Stromal cell of bone marrow (primary cell): Measurements from ENCODE around the gene RCOR2.
"Not testable (repeated sequence)": the region's sequence is repeated elsewhere in the genome, so short reads cannot be mapped to it uniquely, and the experiment has no call there.

Source experiments
- DNase-seq: peaks from one replicate; pipeline ENCODE4 v3.0.0-alpha.2; 2012; ENCODE audit warnings: low read depth

Gene RCOR2

DNA sequence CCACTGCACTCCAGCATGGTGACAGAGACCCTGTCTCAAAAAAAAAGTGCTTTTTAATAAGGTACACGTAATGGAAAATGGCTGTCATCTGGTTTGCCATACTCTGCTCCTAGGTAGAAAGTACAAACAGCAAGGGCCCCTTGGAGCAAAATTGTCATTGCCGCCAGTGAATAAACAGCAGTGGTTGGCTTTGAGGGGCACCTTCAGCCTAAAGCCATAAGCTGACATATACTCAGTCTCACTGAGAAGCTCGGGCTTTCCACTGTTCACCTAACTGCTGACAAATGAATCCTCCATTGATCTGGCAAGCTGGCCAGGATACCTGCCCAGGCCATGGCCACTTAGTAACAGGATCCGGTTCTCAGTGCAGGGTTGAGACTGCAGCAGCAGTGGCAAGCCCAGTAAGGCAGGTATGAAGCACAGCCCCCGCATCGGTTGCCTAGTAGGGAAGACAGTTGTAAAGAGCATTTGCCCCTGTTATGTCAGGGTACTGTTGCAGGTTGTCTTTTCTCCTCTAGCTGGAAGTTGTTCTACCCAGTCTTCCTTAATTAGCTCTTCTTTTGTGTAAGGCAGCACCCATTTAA is 39.2 kb downstream of the RCOR2 start:
- DNase-seq = no peak

DNA sequence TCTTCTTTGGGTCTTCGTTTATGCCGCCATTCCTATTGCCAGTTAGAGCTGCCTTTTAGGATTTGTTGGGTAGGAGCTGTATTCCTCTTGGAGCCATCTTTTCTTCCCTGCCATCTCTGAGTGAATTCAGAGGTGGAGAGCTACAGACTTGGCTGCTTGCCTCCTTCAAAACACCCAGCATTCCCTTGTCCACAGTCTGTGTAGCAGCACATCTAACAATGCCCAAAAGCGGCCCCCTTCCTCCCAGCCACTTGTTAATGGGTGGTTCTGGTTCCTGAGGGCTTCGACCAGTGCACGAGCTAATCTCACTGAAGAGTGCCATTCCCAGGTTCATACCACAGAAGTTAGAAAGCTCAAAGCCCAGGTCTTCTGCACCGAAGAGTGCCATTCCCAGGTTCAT is 40.3 kb downstream of the RCOR2 start:
- DNase-seq = no peak

DNA sequence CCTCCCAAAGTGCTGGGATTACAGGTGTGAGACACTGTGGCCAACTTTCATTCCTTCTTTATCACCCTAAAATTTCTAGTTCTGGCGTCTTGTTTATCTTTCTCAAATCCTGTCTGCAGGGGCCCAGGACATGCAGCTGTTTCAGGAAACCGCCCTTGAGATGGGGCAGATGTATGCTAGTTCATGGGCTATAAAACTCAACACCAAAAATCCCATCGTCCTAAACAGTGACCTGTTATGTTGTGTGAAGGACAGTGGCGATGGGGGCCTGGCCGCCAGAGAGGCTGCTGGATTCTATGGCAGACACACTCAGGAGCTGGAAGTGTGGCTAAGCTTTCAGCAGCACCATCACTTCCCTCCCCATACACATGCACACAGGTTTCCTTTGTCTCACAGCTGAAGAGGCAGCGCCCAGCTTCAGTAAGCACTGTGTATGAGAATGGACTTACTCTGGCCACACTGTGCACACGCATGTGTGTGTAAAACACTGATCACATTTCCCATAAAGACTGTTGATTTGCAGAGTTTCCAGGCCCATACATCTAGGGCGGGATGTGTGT is 41.4 kb downstream of the RCOR2 start:
- no peak for DNase-seq

DNA sequence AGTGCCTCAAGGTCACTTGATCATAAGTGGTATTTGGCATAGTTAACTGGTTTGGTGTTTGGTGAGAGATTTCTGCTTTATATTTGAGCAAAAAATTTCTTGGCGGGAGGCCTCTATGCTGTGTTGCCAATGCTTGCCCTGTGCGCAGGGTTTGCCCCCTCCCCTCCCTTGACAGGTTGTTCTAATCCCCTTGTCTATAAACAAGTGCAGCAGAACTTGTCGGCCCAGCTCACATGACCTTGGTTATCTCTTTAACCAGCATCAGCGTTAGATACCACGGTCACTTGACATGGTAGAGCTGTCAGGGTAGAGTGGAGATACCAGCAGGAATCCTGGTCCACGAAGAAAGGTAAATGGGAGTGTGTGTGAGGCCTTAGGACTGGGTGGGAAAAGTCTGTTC is 42.5 kb downstream of the RCOR2 start:
- no peak for DNase-seq

DNA sequence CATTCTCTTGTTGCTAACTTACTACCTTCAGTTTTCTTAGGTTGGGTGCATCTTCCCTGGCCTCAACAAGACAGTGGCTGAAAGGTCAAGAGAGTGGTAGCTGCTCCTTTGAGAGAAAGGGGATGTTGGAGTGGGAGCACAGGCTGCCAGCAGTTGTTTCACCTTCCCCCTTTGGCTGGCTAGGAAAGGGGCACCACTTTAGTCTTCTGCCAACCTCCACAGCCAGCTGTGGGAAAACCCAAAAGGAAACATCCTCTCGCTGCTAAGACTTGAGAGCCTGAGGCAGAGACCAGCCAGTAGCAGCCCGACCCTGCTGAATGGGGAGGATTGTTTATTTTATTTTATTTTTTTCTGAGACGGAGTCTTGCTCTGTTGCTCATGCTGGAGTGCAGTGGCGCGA is 43.7 kb downstream of the RCOR2 start:
- DNase-seq = no peak

DNA sequence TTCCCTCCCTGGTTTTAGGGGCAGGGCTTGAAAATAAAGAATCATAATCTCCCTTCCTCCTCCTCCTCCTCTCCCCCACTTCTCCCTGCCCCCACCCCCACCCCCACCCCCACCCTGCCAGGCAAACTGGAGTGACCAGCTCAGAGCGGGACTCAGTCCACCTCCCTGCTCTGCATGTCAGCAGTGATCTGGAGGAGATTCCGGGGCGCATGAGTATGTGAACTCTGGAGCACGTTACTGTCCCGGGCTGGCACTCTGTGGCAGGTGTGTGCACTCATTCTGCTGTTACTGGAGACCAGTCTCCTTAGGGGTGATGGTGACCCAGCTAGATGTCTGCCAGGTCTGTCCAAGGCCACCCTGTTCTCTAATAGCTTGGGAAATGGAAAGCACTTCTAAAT is 44.2 kb downstream of the RCOR2 start:
- no peak for DNase-seq

DNA sequence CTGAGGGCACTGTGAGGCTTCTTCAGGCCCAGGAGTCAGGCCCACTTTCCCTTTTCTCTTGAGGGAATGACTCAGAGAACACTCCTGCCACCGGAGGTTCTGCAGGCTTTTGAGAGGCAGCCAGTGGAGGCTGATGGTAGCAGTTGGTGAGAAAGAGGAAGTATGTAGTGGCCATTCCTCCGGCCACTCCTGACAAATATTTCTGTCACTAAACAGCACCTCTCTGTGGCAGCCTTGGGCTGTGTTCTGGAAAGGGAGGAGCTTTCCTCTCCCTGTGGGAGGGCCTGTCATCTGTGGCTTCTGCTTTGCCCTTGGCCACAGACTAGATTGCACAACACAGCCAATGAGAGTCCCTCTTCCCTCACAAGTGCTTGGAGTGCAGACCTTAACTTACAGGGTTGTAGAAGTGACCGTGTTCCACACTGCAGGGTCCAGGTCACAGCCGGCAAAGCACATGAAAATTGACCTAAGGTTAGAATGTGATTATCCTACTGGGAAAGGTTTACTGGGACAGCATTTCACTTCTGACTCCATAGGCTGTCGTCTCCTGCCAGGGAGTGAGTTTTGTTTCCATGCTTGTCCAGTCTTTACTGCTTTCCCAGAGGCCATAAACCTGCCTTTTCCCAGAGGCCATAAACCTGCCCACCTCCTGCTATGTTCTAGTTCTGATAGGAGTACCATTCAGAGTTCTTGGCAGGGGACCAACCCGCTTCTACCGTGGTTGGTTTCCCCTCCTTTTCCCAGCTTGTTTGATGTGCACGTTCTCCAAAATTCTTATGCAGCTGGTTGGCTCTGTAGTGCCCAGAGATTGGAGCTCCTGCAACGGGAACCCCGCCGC is 44.8 kb downstream of the RCOR2 start:
- peak; percentile 85 for DNase-seq

DNA sequence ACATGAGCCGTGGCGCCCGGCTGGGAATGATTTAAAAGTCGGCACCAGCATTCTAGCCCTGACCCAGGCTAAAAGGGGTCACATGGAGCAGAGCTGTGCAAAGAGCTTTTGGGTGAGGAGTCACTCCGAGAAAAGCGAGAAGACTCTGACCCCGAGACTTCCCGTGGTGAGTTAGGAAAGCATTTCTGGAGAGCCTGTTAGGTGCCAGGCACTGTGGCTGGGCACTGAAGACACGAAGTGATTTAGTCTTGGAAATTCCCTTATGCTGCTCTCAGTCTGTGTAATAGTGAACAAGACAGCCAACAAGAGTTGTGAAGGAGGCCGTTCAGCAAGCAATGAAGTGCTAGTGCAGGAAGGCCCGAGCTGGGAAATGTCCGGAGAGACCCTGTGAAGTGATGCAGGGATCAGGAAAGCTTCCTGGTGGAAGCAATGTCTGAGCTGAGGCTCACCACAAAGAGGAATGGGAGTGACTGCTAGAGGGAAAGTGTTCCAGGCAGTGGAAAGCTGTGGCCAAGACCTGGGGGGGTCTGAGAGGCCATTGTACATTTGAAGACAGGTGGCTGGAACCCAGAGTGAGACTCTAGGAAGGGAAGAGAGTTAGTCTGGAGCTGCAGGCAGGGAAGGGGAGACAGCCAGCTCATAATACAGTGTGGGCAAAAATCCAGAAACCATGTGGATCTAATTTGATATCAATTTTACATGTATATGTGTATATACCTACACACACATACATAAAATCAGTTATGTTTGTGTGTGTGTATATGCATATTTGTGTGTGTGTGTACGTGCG is 46.4 kb downstream of the RCOR2 start:
- DNase-seq = no peak

DNA sequence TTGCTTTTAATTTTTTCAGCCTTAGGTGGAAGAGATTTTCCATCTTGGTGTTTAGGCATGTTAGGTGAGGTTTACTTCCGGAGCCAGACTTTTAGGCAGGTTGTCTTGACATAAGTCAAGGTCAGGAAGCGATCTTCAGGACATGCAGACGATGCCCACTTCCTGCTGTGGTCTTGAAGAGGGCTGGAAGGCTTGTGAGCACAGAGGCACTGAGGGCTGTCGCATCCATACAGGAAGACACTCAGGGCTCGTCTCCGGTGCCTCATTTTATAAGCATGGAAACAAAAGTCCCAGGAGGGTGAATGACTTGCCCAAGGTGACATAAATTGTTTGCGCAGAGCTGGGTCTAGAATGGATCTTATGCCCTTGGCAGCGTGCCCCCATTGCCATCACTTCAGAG is 47.3 kb downstream of the RCOR2 start:
- no peak for DNase-seq

DNA sequence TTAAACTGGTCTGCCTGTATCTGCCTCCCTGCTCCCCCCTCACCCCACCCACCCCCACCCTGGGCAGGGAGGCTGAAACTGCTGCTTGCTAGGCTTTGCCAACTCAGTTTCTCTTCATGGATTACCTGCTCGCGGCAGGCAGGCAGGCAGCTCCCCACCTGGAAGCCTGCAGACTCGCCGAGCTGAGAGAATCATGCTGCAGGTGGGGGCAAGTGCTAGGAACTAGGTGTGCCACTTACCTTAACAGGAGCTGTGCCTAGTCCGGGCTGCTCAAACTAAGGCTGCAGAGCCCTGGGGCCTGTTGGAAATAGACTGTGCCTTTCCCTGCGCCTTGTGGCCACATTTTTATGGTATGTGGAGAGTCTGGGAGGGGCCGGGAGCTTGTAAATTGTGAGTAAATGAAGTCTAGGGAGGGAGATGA is 47.8 kb downstream of the RCOR2 start:
- DNase-seq = no peak

DNA sequence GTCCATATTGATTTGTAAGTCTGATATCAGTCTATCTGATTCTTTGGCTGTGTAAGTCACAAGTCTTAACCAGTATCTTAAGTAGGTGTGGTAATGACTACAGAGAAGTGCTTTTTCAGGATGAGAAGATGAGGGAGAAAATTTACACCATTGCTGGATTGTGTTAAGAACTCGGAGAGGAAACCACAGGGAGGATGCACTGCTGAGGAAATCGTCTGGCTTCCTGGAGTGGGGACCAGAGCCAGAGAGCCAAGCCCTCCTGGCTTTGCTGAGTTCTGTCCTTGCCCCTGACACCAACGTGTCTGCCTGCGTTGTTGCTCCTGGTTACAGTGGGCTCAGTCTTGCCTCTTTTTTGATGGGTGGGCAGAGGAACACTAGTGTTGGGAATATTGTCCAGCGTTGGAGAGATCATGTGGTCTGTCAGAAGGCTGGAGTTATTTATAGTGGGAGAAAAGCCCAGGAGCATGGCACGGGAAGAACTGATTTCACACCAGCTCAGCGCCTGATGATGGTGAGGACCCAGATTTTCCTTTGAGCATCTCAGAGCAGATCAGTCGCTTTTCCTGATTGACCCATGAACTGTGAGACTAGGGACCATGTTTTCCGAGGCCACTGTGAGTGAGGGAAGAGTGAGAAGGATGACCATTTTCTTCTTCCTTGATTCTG is 48.4 kb downstream of the RCOR2 start:
- no peak for DNase-seq

DNA sequence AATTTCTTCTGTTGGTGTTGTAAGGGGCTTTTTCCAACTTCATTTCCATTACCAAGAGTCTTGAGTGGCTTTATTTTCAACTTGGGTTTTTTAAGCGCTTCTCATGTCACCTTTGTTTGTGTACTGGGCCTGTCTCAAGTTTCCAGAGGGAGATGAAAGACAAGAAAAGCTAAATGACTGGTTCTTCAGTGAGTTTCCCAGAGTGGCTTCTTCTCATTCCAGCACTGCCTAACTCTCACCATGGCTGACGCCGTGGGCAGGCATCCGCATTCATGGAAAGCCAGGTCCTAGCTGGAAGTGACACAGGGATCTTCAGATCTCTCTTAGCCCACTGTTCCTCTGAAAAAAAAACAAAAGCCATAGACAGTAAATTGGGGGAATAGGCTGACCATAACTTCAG is 49.5 kb downstream of the RCOR2 start:
- no peak for DNase-seq

DNA sequence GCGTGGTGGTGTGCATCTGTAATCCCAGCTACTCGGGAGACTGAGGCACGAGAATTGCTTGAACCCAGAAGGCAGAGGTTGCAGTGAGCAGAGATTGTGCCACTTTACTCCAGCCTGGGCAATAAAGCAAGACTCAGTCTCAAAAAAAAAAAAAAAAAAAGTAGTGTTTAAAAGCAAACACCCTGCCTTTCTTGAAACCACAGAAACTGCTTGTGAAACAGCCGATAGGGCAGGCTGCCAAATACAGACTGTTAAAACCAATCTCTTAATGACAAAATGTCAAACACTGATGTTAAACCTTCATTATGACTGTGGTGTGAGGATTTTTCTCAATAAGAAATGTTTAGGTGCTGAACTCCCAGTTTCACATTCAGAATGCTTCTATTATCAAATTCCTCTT is 50.8 kb downstream of the RCOR2 start:
- DNase-seq = no peak

DNA sequence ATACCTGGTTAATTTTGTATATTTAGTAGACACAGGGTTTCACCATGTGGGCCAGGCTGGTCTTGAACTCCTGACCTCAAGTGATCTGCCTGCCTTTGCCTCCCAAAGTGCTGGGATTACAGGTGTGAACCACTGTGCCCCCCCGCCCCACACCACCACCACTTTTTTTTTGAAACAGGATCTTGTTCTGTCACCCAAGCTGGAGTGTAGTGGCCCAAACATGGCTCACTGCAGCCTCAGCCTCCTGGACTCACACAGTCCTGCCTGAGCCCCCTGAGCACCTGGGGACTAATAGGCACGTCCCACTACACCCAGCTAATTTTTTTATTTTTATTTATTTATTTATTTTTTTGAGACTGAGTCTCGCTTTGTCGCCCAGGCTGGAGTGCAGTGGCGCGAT is 53.3 kb downstream of the RCOR2 start:
- DNase-seq = not testable (repeated sequence)

DNA sequence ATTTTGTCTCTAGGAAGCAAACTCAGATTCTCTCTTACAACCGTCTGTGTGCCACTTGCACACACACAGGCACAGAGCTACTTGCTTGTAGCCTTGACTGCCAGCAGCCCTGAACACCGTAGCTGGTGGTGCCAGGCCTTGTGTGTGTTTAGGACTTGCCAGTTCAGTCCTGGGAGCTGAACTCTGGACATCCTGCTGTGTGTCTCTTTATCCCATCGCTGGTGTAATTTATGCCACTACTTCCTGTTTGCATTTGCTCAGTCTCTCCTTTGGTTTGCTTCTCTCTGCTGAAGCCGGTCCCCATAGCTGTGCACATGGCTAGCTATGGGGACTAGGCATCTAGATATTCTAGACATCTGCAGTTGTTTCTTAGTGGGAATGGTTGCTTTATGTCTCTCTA is 54.0 kb downstream of the RCOR2 start:
- no peak for DNase-seq
